Astrocyte of the cerebellum (primary cell): ENCODE results near the gene PLSCR3.
A peak's percentile ranks its signal among the peaks of the same experiment; 100 is the strongest.

Experiments used
- DNase-seq: peaks from one replicate; pipeline ENCODE4 v3.0.0-alpha.2; 2011; ENCODE audit warnings: low read depth
- H3K4me3 ChIP-seq: 2 replicates; pipeline ENCODE4 v1.5.1; 2011; ENCODE audit warnings: mild to moderate bottlenecking, low read depth, low read length, moderate library complexity
- in situ Hi-C: cut with HindIII; loops from 2 replicates; pipeline ENCODE4 v1.10.0; 2017; ENCODE audit warnings: low sequenced_read_pairs
- TF ChIP-seq, protein P1 (sequence below): IDR thresholded peaks from 2 replicates; pipeline ENCODE4 v1.5.1; 2012; ENCODE audit warnings: low read length, low read depth, moderate library complexity, mild to moderate bottlenecking; ENCODE audit errors: missing control alignments

Gene PLSCR3

DNA sequence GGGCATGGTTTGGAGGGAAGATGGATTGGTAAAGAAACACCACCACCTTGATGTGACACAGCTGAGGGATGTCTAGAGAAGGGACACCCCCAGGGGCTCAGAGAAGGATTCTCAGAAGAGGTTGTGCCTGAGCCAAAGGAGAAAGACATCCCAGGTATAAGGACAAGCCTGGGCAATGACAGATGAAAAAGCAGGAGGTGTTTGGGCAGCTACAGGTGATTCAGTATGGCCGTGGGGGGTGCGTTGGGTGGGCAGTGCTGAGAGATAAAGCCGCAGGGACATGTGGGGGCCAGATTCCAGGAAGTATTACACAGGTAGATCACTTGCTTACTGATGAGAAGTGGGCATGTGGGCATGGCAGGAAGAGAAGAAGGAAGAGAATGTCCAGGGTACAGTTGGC is 32.4 kb downstream of the PLSCR3 start:
- H3K4me3 ChIP-seq: no peak overlapping the region
- in situ Hi-C loops: no loop called here
- TF ChIP-seq, protein P1, sequence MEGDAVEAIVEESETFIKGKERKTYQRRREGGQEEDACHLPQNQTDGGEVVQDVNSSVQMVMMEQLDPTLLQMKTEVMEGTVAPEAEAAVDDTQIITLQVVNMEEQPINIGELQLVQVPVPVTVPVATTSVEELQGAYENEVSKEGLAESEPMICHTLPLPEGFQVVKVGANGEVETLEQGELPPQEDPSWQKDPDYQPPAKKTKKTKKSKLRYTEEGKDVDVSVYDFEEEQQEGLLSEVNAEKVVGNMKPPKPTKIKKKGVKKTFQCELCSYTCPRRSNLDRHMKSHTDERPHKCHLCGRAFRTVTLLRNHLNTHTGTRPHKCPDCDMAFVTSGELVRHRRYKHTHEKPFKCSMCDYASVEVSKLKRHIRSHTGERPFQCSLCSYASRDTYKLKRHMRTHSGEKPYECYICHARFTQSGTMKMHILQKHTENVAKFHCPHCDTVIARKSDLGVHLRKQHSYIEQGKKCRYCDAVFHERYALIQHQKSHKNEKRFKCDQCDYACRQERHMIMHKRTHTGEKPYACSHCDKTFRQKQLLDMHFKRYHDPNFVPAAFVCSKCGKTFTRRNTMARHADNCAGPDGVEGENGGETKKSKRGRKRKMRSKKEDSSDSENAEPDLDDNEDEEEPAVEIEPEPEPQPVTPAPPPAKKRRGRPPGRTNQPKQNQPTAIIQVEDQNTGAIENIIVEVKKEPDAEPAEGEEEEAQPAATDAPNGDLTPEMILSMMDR: no peak
- no peak for DNase-seq

DNA sequence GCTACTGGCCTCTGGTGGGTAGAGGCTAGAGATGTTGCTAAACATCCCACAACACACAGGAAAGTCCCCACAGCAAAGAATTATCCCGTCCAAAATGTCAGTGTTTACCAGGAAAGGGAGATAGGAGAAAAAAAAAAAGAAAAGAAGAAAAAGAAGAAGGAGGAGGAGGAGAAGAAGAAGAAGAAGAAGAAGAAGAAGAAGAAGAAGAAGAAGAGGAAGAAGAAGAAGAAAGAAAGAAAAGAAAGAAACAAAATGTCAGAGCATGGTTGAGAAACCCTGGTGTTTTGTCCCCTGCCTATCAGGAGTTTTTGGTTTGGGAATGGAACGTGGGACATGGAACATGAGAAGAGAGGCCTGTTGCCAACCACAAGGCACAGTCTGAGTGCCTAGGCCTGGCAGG is 36.9 kb downstream of the PLSCR3 start:
- no peak for DNase-seq
- in situ Hi-C loops: no loop called here
- TF ChIP-seq, protein P1: no peak
- no peak overlapping the region for H3K4me3 ChIP-seq

DNA sequence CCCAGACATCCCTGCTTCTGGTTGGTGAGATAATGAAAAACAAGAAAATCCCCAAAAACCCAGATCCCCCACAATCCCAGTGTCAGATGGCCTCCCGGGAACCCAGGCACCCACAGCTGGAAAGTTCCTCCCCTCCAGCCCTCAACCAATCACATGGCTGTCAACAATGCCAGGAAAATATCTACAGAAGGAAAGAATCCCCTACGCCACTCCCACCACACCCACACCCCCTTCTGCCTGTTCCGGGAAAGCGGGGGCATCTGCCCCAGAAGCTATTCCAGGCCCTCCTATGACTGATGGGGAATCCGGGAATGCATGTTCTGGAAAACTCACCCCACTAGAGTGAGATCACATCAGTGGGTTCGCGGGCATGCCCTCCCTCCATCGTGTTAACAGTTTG is 37.6 kb downstream of the PLSCR3 start:
- no peak for DNase-seq
- TF ChIP-seq, protein P1: no peak
- in situ Hi-C loops: no loop called here
- H3K4me3 ChIP-seq: no peak overlapping the region

DNA sequence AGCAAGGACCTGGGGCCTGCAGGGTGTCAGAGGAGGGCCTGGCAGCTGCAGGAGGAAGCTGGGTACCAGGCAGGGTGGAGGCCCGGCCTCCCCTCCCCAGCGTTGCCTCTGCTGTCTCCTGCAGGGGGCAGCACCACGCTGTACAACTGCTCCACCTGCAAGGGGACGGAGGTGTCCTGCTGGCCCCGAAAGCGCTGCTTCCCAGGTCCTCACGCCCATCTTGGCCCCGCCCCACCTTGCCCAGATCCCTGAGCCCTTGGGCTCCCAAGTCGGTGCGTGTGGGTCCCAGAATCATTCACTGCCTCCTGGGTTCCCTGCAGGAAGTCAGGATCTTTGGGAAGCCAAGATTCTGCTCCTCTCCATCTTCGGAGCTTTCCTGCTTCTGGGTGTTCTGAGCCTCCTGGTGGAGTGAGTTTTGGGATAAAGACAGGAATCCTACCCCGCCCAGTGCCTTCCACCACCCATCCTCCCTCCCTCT is 38.2 kb downstream of the PLSCR3 start:
- no peak overlapping the region for H3K4me3 ChIP-seq
- TF ChIP-seq, protein P1: peak; percentile 81
- in situ Hi-C loops: no loop called here
- DNase-seq: no peak

DNA sequence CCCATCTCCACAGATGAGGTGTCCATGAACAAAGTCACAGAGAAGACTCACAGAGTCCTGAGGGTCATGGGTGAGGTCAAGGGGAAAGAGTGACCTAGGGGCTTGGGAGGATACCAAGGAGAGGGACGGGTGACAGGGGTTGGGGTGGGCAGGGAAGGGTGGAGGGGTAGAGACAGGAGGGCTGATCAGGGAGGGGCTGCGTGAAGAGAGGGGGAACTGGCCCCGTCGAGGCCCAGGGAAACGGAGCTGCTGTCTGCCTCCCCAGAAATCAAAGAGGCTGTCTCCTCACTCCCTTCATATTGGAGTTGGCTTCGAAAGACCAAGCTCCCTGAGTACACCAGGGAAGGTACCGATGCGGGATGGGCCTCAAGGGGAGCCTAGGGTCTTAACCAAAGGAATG is 38.8 kb downstream of the PLSCR3 start:
- TF ChIP-seq, protein P1: no peak
- no peak for DNase-seq
- no peak overlapping the region for H3K4me3 ChIP-seq
- in situ Hi-C loops: no loop called here

DNA sequence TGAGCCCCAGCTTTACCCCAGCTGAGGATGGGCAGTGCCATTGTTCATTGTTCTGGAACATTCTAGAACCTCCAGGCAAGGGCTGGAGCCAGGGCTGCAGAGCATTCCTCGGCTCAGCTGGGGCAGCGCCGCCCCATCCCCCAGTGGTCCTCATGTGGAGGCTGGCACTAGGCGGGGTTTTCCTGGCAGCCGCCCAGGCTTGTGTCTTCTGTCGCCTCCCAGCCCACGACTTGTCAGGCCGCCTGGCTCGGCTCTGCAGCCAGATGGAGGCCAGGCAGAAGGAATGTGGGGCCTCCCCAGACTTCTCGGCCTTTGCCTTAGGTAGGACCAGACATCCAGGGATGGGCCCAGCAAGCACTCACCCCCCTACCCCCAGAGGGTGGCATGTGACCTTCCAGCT is 39.3 kb downstream of the PLSCR3 start, which contains the start of gene TMEM95:
Gene TMEM95 (plus strand): TSS at position 104 of the 400 bp plus-strand sequence. CDS start 49 bp downstream, at position 153.
- no peak within 1 kb of the TSS for H3K4me3 ChIP-seq
- no peak for DNase-seq
- in situ Hi-C loops: no loop called here
- TF ChIP-seq, protein P1: no peak
